ENCODE results near the gene LHFPL3.

GRCh38 chr7:104789780-104790179 is 461.4 kb downstream of the LHFPL3 start:
- no peak for TF ChIP-seq EZH2 (IDR thresholded peaks at IDR 0.05; ENCODE audit: insufficient read depth, poor library complexity, severe bottlenecking)
- no peak for TF ChIP-seq EZH2phosphoT487 (IDR thresholded peaks at IDR 0.05; ENCODE audit: insufficient read depth, low read depth)

Data from GM23248 (cell line).